Measurements from ENCODE around the gene SLC39A1. TPM values are rescaled to one million over a fixed set of nuclear protein-coding genes. Genes with fewer than 3 reads are reported as not detected.
A peak's percentile ranks its signal among the peaks of the same experiment; 100 is the strongest.

Gene SLC39A1
- total and polyA plus RNA-seq, 2 of the 8 experiments (the other 6 are each of a cell fraction or from before 2014, with no cell fraction given) = 238 to 337 TPM

DNA sequence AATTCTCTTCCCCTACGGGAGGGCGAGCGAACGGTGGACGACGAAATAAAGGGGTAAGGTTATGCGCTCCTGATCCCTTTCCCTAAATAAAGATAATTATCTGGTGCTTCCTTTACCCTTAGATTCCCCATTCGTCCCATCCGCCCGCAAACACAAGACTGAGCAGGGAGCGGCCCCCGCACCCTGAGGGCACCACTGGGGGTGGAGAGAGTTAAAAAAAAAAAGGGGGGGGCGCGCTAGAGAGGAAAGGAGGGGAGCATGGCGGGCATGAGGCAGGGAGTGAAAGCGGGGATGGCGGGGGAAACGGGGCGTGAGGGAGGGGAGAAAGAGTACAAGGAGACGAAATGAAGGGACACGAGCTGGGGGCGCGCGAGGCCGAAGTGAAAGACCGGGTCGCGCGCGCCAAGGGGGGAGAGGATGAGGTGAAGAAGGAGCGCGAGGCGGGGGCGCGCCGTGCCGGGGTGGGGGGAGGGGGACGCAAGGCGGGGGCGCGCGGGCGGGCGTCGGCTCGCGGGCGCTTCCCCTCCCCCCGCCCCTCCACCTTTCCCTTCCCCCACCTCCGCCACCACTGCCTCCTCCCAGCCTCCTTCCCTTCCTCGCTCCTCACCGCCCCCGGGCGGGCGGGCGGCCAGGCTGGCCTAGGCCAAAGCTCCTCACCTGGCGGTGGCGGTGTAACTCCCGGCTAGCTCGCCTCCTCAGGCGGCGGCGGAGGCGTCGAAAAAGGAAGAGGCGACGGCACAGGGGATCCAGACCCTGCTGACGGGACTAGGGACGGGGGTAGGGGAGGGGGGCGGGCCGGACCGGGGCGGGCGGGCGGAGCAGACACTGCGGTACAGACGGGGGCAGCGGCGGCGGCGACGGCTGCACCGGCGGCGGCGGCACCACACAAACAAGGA lies 41.0 kb downstream of the SLC39A1 start (continued):
- TF ChIP-seq SAP30 (IDR thresholded peaks at IDR 0.05; ENCODE audit: insufficient read depth, insufficient replicate concordance, low read length) = peak; percentile 46
- no peak for TF ChIP-seq CHD1 (IDR thresholded peaks at IDR 0.05; ENCODE audit: low read depth, low read length)
- TF ChIP-seq SP1 (IDR thresholded peaks at IDR 0.05; ENCODE audit: low read depth, low read length) = no peak
- TF ChIP-seq CBX8 (IDR thresholded peaks at IDR 0.05; ENCODE audit: borderline replicate concordance, low read depth, low read length) = no peak
- peak; percentile 19 for TF ChIP-seq KDM4A (IDR thresholded peaks at IDR 0.05; ENCODE audit: low read depth, low read length, severe bottlenecking)
- TF ChIP-seq SIRT6 (IDR thresholded peaks at IDR 0.05; ENCODE audit: low read length) = no peak
- TF ChIP-seq, protein P1, sequence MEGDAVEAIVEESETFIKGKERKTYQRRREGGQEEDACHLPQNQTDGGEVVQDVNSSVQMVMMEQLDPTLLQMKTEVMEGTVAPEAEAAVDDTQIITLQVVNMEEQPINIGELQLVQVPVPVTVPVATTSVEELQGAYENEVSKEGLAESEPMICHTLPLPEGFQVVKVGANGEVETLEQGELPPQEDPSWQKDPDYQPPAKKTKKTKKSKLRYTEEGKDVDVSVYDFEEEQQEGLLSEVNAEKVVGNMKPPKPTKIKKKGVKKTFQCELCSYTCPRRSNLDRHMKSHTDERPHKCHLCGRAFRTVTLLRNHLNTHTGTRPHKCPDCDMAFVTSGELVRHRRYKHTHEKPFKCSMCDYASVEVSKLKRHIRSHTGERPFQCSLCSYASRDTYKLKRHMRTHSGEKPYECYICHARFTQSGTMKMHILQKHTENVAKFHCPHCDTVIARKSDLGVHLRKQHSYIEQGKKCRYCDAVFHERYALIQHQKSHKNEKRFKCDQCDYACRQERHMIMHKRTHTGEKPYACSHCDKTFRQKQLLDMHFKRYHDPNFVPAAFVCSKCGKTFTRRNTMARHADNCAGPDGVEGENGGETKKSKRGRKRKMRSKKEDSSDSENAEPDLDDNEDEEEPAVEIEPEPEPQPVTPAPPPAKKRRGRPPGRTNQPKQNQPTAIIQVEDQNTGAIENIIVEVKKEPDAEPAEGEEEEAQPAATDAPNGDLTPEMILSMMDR (IDR thresholded peaks at IDR 0.05; ENCODE audit: control extremely low read depth in 1 of 3, insufficient read depth in 1 of 3, low read depth in 1 of 3, low read length in 3 of 3) = peak; percentile 33 to 52 (median 42)
- no peak for TF ChIP-seq SRF (IDR thresholded peaks at IDR 0.05; ENCODE audit: low read depth, low read length)
- TF ChIP-seq RXRA (IDR thresholded peaks at IDR 0.05; ENCODE audit: insufficient read depth, low read depth, low read length) = no peak
- no peak for TF ChIP-seq SUZ12 (IDR thresholded peaks at IDR 0.05; ENCODE audit: low read length)
- peak; percentile 45; the same call in 1 of the 2 replicates for TF ChIP-seq PHF8 (conservative IDR thresholded peaks at IDR 0.05; ENCODE audit: low read depth, low read length)
- TF ChIP-seq, protein P2, sequence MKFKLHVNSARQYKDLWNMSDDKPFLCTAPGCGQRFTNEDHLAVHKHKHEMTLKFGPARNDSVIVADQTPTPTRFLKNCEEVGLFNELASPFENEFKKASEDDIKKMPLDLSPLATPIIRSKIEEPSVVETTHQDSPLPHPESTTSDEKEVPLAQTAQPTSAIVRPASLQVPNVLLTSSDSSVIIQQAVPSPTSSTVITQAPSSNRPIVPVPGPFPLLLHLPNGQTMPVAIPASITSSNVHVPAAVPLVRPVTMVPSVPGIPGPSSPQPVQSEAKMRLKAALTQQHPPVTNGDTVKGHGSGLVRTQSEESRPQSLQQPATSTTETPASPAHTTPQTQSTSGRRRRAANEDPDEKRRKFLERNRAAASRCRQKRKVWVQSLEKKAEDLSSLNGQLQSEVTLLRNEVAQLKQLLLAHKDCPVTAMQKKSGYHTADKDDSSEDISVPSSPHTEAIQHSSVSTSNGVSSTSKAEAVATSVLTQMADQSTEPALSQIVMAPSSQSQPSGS (IDR thresholded peaks at IDR 0.05; ENCODE audit: low read length) = no peak
- no peak for TF ChIP-seq HDAC2 (IDR thresholded peaks at IDR 0.05; ENCODE audit: borderline replicate concordance in 1 of 2, low read depth in 2 of 2, low read length in 2 of 2)
- TF ChIP-seq, protein P3, sequence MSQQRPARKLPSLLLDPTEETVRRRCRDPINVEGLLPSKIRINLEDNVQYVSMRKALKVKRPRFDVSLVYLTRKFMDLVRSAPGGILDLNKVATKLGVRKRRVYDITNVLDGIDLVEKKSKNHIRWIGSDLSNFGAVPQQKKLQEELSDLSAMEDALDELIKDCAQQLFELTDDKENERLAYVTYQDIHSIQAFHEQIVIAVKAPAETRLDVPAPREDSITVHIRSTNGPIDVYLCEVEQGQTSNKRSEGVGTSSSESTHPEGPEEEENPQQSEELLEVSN (IDR thresholded peaks at IDR 0.05) = no peak
- no peak for TF ChIP-seq CREB1 (IDR thresholded peaks at IDR 0.05)
- TF ChIP-seq, protein P4, sequence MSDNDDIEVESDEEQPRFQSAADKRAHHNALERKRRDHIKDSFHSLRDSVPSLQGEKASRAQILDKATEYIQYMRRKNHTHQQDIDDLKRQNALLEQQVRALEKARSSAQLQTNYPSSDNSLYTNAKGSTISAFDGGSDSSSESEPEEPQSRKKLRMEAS (IDR thresholded peaks at IDR 0.05) = peak; percentile 21; the same call in 1 of the 2 replicates
- no peak for TF ChIP-seq EGR1 (IDR thresholded peaks at IDR 0.05; ENCODE audit: borderline replicate concordance, low read depth, low read length)
